Measurements from ENCODE around the gene CRK. TPM values are rescaled to one million over a fixed set of nuclear protein-coding genes. Genes with fewer than 3 reads are reported as not detected.
"Not testable (repeated sequence)": the region's sequence is repeated elsewhere in the genome, so short reads cannot be mapped to it uniquely, and the experiment has no call there.

The CRK gene
- total RNA-seq, 4 donors from 2014 or later: 84.5 to 104 (median 95.7) TPM

DNA sequence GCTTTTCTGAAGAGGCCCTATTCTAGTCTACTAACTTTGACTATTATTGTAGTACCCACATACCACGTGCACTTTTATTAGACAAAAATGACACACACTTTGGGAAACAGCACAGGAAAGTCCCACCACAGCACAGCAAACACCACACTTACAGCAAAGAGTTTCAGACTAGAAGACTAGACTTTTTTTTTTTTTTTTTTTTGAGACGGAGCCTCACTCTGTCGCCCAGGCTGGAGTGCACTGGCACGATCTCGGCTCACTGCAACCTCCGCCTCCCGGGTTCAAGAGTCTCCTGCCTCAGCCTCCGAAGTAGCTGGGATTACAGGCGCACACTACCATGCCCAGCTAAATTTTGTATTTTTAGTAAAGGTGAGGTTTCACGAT, 76.1 kb downstream of the CRK start:
- ATAC-seq (ENCODE audit: low FRiP score): no peak
- TF ChIP-seq, protein P1, sequence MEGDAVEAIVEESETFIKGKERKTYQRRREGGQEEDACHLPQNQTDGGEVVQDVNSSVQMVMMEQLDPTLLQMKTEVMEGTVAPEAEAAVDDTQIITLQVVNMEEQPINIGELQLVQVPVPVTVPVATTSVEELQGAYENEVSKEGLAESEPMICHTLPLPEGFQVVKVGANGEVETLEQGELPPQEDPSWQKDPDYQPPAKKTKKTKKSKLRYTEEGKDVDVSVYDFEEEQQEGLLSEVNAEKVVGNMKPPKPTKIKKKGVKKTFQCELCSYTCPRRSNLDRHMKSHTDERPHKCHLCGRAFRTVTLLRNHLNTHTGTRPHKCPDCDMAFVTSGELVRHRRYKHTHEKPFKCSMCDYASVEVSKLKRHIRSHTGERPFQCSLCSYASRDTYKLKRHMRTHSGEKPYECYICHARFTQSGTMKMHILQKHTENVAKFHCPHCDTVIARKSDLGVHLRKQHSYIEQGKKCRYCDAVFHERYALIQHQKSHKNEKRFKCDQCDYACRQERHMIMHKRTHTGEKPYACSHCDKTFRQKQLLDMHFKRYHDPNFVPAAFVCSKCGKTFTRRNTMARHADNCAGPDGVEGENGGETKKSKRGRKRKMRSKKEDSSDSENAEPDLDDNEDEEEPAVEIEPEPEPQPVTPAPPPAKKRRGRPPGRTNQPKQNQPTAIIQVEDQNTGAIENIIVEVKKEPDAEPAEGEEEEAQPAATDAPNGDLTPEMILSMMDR (IDR thresholded peaks at IDR 0.05): no peak
- no peak for DNase-seq (ENCODE audit: low spot score)

DNA sequence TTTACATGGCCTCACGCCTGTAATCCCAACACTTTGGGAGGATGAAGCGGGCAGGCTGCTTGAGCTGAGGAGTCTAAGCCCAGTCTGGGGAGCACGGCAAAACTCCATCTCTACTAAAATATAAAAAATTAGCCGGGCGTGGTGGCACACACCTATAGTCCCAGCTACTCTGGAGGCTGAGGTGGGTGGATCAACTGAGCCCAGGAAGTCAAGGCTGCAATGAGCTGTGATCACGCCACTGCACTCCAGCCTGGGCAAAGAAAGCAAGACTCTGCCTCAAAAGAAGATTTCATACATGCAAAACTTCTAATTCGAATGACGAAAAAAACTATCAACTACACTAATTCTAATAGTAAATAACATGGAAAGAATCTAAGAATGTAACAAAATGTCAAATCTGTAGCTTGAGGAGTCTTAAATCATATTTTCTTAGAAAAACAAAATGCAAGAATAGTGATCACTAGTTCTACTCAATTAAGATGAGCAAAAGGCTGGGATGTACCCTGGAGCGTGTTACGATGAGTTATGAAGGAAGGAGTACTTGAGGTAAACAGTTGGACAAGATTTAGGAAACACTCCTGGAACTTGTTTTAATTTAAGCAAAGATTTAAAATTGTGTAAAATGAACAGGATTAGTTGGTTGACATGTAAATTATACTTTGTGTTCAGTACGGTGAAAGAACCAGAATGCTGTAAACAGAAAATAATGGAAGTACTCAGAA, 76.7 kb downstream of the CRK start:
- ATAC-seq (ENCODE audit: low FRiP score): no peak
- TF ChIP-seq, protein P1 (IDR thresholded peaks at IDR 0.05): no peak
- no peak for DNase-seq (ENCODE audit: low spot score)

DNA sequence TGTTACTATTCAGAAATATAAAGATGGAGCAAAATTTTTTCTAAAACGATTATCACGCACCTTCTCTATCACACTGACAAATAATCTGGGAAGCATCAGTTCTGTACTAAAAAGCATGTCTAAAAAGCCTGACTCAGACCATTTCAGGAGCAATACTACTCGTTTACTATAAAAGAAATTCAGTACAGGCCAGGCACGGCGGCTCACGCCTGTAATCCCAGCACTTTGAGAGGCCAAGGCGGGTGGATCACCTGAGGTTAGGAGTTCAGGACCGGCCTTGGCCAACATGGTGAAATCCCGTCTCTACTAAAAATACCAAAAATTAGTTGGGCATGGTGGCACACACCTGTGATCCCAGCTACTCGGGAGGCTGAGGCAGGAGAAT, 77.6 kb downstream of the CRK start:
- not testable (repeated sequence) for DNase-seq (ENCODE audit: low spot score); ATAC-seq (ENCODE audit: low FRiP score)

DNA sequence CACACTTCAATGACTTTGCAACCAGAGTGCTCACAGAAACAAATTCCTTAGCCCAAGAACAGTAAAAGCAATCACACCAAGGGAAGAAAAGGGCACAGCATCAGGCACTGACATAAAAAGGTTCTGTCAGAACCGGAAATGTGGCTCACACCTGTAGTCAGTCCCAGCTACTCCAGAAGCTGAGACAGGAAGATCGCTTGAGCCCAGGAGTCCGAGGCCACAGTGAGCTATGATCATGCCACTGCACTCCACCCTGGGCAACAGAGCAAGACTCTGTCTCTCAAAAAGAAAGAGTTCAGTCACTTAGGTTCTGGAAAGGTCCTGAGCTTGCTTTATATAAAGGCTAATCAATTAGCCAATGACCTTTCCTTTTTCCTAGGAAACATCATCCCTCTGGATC, 78.7 kb downstream of the CRK start:
- TF ChIP-seq, protein P1 (IDR thresholded peaks at IDR 0.05): no peak
- DNase-seq (ENCODE audit: low spot score) (no peak), ATAC-seq (ENCODE audit: low FRiP score) (no peak)

DNA sequence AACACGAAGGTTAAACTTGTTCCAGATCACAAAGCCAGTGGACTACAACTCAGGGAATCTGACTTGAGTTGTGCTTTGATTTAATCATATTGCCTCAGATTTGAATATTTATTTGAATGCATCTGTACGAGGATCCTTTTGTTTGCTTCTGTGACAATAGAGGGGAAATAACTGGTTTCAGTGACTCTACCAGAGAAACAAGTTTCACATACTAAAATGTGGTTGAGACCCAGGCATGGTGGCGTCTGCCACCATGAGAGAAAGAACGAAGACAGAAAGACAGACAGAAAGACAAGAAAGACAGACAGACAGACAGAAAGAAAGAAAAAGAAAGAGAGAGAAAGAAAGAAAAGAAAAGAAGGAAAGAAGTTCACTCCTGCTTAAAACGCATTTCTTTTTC, 80.0 kb downstream of the CRK start:
- TF ChIP-seq, protein P1 (IDR thresholded peaks at IDR 0.05): no peak
- DNase-seq (ENCODE audit: low spot score) (no peak), ATAC-seq (ENCODE audit: low FRiP score) (no peak)

DNA sequence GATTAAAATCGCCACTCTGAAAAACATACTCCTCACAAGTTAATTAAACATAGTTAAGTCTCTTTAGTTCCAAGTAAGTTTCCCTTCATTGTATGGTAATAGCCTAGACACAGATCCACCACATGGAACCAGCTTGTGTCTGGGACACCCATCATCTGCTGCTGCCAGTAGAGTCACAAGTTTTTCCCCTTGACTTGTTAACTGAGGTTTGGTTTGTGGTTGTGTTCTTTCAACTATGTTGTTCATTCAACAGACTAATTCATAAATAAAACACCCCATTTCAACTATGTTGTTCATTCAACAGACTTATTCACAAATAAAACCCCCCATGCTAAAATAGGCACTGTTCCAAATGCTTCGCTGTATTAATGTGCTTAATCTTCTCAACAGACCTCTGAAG, 80.4 kb downstream of the CRK start:
- no peak for ATAC-seq (ENCODE audit: low FRiP score)
- TF ChIP-seq, protein P1 (IDR thresholded peaks at IDR 0.05): no peak

DNA sequence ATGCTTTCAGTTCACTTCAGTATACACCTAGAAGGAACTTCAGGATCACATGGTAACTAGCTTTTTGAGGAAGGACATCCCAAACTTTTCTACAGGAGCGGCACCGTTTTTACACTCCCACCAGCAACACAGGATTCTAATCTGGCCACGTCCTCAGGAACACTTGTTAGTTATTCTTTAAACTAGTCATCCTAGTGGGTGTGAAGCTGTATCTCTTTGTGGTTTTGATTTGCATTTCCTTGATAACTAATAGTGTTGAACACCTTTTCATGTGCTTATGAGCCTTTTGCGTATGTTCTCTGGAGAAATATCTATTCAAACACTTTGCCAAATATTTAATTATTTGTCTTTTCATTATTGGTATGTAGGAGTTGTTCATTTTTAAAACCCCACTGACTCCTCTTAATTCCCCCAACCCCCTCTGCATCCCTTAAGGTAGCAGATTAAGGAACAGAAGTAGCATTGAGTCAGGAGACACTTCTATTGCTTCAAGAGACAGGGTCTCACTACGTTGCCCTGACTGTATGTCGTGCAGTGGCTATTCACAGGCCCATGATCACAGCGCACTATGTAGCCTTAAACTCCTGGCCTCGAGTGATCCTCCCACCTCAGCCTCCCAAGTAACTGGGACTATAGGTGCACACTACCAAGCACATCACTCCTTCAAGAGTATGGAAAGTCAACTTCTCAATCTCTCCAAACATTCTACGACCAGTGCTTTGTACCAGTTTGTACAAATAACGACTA, 81.4 kb downstream of the CRK start:
- no peak for ATAC-seq (ENCODE audit: low FRiP score)
- TF ChIP-seq, protein P1 (IDR thresholded peaks at IDR 0.05): no peak
- DNase-seq (ENCODE audit: low spot score): no peak

More for the DNA sequence above, 80.4 kb downstream of the CRK start:
- DNase-seq (ENCODE audit: low spot score): no peak
